Measurements from ENCODE around the gene FLNA. TPM values are rescaled to one million over a fixed set of nuclear protein-coding genes. Genes with fewer than 3 reads are reported as not detected.
A peak's percentile ranks its signal among the peaks of the same experiment; 100 is the strongest.

Gene FLNA
- total and polyA plus RNA-seq, 2 of the 13 experiments (the other 11 are each of a cell fraction or from before 2014, with no cell fraction given), result 83.4 to 174 TPM

- DNase-seq (ENCODE audit: low spot score) (no peak), FAIRE-seq (no peak)
- TF ChIP-seq ZNF878 (CRISPR knock-in tag; IDR thresholded peaks at IDR 0.05), result no peak
- no peak for TF ChIP-seq ETV5 (CRISPR knock-in tag; IDR thresholded peaks at IDR 0.05; ENCODE audit: borderline replicate concordance)
- 0 out of 2 replicates have a peak, but pooled peaks have one; percentile 10 for TF ChIP-seq ZXDC (CRISPR knock-in tag; IDR thresholded peaks at IDR 0.05)
- TF ChIP-seq ZNF687 (CRISPR knock-in tag; IDR thresholded peaks at IDR 0.05), result peak; percentile 12; the same call in 1 of the 2 replicates
- TF ChIP-seq KLF6 (CRISPR knock-in tag; IDR thresholded peaks at IDR 0.05), result no peak
- TF ChIP-seq HDAC1 (CRISPR knock-in tag; IDR thresholded peaks at IDR 0.05), result peak; percentile 11; the same call in 1 of the 2 replicates
- TF ChIP-seq ZNF670 (CRISPR knock-in tag; IDR thresholded peaks at IDR 0.05; ENCODE audit: borderline replicate concordance), result 0 out of 2 replicates have a peak, but pooled peaks have one; percentile 13
- no peak for TF ChIP-seq PHF5A (CRISPR knock-in tag; IDR thresholded peaks at IDR 0.05; ENCODE audit: low read depth, unreplicated experiment)
- peak; percentile 17 for TF ChIP-seq AGO2 (optimal IDR thresholded peaks at IDR 0.05; ENCODE audit: low read depth, low read length)
- 0 out of 2 replicates have a peak, but pooled peaks have one; percentile 28 for TF ChIP-seq ZNF558 (CRISPR knock-in tag; IDR thresholded peaks at IDR 0.05; ENCODE audit: borderline replicate concordance)
- no peak for TF ChIP-seq HNF1A (IDR thresholded peaks at IDR 0.05; ENCODE audit: low read depth)
- TF ChIP-seq HNF1A (CRISPR knock-in tag; IDR thresholded peaks at IDR 0.05; ENCODE audit: borderline replicate concordance), result no peak
These were observed 5.1 kb upstream of the FLNA start for GRCh38 chrX:154379569-154379951.

More at GRCh38 chrX:154379569-154379951, 5.1 kb upstream of the FLNA start:
- H3K36me3 ChIP-seq (replicated peaks in 1 of 2; ENCODE audit: control insufficient read depth in 1 of 2, insufficient read depth in 2 of 2, low read length in 2 of 2), result no peaks in the 10 kb centered on the region
- H2AFZ ChIP-seq (ENCODE audit: low read length), result no peak overlapping the region
- peaks cover 37% of the 10 kb centered on the region for H3K4me1 ChIP-seq (ENCODE audit: insufficient read depth, low read length)
- in situ Hi-C loops (cut with HindIII; ENCODE audit: extremely low pct_ligation_motif_present, low pct_unique_long_range_greater_than_20kb) (no loop called here), intact Hi-C loops (cut with micrococcal nuclease; ENCODE audit: unreplicated experiment) (no loop called here)
- peak overlapping the region; percentile 94 for H3K9ac ChIP-seq (ENCODE audit: insufficient read depth, low read depth, low read length)
- no peaks in the 10 kb centered on the region for H3K9me3 ChIP-seq (ENCODE audit: low read length)
- peak overlapping the region; percentile 77 for H3K27ac ChIP-seq (ENCODE audit: extremely low read length, insufficient read depth, low read length)
- peaks cover 8% of the 10 kb centered on the region for H3K79me2 ChIP-seq (ENCODE audit: insufficient read depth, low read length)
- POLR2A ChIA-PET, result interaction anchor here (1.0 to 1.3 kb wide), 5 partner anchors 9 to 162 kb away, joined by 3 to 11 read pairs (median 4); partner anchors contain the start of gene RPL10
- ATAC-seq, result no peak
- H4K20me1 ChIP-seq (ENCODE audit: insufficient read depth, low read length), result no peaks in the 10 kb centered on the region
- WGBS (ENCODE audit: low lambda C conversion rate), result no CpG with 5 or more reads among the region's 38 CpGs
- peak overlapping the region; percentile 83 for H3K4me2 ChIP-seq (ENCODE audit: low read depth, low read length)
- no TSS peak for BruUV-seq (replicated peaks)
- H3K27me3 ChIP-seq (ENCODE audit: control insufficient read depth in 1 of 2, insufficient read depth in 2 of 2, low read length in 2 of 2), result no peaks in the 10 kb centered on the region
- CTCF ChIA-PET (ENCODE audit: low intra/inter-chr PET ratio, low total read pairs), result no interaction called here
- H3K4me3 ChIP-seq (replicated peaks in 1 of 3; ENCODE audit: insufficient read depth in 1 of 3, low read depth in 2 of 3, low read length in 3 of 3), result peak overlapping the region; percentile 72 to 86 (median 76)

Measured in HepG2 (cell line).